GM21360 (cell line): ENCODE measurements around the gene JAM3.
A peak's percentile ranks its signal among the peaks of the same experiment; 100 is the strongest.

Experiments used
- ATAC-seq: cut with Tn5 transposase; IDR thresholded peaks from one replicate; pipeline ENCODE4 v1.9.1; 2021; ENCODE audit warnings: mild to moderate bottlenecking, moderate library complexity; ENCODE audit not compliant: unreplicated experiment

JAM3 gene

GRCh38 chr11:134038897-134039470, 29.9 kb upstream of the JAM3 start:
- no peak for ATAC-seq

DNA sequence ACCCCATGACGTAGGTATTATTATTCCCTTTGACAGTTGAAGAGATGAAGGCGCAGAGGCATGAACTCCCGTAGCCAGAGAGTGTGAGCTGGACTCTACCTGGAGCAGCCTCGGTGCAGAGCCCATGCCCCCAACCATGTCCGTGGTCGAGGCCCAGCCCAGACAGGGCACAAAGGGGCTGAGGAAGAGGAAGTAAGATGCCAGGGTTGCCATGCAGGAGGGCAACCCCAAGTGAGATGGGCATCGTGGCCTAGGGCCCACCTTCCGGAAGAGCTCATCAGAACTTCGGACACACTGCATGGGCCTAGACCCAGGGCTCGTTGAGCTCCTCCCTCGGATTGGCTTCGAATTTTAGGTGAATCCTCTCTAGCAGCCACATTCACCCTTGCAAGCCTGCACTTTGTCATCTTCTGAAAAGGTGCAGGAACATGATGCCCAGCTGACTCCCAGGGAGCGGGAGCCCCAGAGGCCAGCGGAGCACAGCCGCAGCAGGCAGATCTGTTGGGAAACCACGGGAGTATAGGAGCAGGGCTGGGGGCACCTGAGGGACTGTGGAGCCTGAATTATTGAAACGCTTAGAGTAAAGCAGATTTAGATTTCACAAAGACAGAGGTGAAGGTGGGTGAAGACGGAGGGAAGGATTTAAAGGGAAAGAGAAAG, 29.0 kb upstream of the JAM3 start:
- no peak for ATAC-seq

- no peak for ATAC-seq
Measured at GRCh38 chr11:134040386-134041302, 28.2 kb upstream of the JAM3 start.

GRCh38 chr11:134041349-134041748, 27.5 kb upstream of the JAM3 start:
- ATAC-seq: no peak

GRCh38 chr11:134041791-134042696, 26.8 kb upstream of the JAM3 start:
- no peak for ATAC-seq

- no peak for ATAC-seq
Measured at GRCh38 chr11:134043821-134044420, 25.0 kb upstream of the JAM3 start.

GRCh38 chr11:134044514-134045284, 24.2 kb upstream of the JAM3 start:
- ATAC-seq: no peak

DNA sequence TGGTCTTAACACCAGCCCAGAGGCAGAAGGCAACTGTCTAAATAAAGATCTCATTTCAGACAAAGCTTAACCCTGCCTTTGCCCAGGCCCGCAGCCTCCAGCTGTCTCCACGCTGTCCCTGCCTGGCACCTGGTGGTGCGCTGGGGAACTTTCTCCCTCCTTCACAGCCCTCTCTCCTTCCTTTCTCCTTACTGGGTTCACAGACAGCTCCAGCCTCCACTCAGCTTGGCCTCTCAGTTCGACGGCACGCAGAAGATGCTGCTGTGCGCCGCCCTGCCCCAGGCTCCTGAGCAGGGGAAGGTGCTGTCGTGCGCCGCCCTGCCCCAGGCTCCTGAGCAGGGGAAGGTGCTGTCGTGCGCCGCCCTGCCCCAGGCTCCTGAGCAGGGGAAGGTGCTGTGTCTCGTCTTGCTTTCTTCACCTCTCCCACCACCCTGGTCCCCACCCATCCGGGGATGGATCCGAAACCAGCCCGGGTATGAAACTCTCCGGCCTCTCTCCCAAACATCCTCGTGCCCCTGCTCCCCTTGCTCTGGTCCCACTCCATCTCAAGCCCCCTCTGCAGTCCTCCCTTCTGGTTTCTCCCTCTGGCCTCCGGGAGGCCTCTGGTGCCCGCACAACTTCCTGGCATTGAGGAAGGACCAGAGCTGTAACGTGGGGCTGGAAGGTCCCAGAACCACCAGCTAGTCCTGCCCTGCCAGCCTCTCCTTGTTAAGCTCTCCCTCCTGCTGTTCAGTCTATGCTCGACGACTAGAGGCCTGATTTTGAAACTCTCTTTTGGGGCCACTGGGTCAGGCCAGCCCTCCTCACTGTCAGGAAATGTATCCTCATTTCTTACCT, 22.9 kb upstream of the JAM3 start:
- ATAC-seq: no peak

GRCh38 chr11:134046681-134047449, 22.0 kb upstream of the JAM3 start:
- no peak for ATAC-seq

GRCh38 chr11:134047586-134047999, 21.3 kb upstream of the JAM3 start:
- no peak for ATAC-seq

GRCh38 chr11:134048028-134048427, 20.8 kb upstream of the JAM3 start:
- no peak for ATAC-seq

- no peak for ATAC-seq
Measured at GRCh38 chr11:134049303-134049702, 19.6 kb upstream of the JAM3 start.

DNA sequence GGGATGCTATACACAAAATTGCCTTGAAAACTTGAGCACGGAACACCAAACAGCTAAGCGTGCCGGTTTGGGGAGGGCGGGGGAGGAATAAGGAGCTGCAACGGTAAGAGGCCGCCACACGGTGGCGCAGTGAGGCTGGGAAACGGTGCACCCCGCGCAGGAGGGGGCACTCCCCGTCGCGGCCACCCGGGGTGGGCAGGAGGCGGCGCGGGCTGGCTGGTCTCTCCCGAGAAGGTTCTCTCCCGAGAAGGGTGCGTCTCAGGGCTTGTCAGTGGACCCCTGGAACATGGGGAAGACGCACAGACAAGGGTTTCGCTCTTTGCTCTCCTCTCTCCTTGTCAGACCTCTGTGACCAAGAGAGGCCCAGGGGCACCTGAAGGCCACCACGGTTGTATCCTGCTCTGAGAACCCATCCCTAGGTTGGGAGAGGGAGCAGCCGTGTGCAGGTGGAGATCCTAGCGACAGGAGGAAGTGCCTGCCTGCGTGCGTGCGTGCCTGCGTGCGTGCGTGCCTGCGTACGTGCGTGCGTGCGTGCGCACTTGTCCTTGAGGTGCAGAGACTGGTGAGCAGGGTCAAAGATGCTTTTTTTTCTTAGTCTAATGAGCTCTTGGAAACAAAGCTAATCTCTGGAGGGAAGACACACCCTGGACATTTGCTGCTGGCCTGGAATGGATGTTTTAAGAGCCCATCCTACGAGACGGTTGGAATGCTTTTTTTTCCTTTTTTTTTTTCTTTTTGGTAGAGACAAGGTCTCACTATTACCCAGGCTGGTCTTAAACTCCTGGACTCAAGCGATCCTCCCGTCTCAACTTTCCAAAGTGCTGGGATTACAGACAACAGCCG, 18.1 kb upstream of the JAM3 start:
- peak; percentile 82 for ATAC-seq

GRCh38 chr11:134052395-134052987, 16.4 kb upstream of the JAM3 start:
- no peak for ATAC-seq

GRCh38 chr11:134052988-134053945, 15.6 kb upstream of the JAM3 start:
- ATAC-seq: no peak

DNA sequence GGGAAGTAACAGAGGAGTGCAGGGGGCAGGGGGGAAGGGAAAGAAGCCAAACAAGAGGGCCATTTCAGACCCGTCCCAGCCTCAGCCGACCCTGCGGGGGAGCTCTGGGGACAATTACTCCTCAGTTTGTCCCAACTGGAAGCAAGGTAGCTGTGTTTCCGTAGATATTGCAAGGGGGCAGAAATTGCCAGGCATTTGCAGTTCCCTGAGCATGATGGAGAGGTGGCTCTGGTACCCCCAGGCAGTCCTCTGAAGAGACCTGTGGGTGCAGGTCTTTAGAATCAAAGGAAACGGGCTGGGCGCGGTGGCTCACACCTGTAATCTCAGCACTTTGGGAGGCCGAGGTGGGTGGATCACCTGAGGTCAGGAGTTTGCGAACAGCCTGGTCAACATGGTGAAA, 13.8 kb upstream of the JAM3 start:
- ATAC-seq: no peak
